Esophagus muscularis mucosa (tissue), 4 donors: ENCODE results near the gene TMEM238. TPM values are rescaled to one million over a fixed set of nuclear protein-coding genes. Genes with fewer than 3 reads are reported as not detected.
A peak's percentile ranks its signal among the peaks of the same experiment; 100 is the strongest.
"Not testable (repeated sequence)": the region's sequence is repeated elsewhere in the genome, so short reads cannot be mapped to it uniquely, and the experiment has no call there.

Source experiments
- DNase-seq: peaks from one replicate; pipeline ENCODE4 v3.0.0-alpha.2; 2017; ENCODE audit errors: extremely low spot score
- H3K27ac ChIP-seq, 4 donors: fragments of 200-600 bp; sonication (generic); replicated peaks in 1 of 4; 1 replicate in 3 of 4; 2 replicates in 1 of 4; pipeline ENCODE4 v1.5.1; 2016 to 2019; ENCODE audit warnings: mild to moderate bottlenecking in 1 of 4
- H3K27me3 ChIP-seq, 4 donors: fragments of 200-600 bp; sonication (generic); one replicate each; pipeline versions ENCODE4 v1.5.1 to v1.6.0; 2016 to 2019
- H3K36me3 ChIP-seq, 4 donors: fragments of 200-600 bp; sonication (generic); one replicate each; pipeline ENCODE4 v1.5.1; 2016 to 2019
- H3K4me1 ChIP-seq, 4 donors: fragments of 200-600 bp; sonication (generic); one replicate each; pipeline ENCODE4 v1.5.1; 2016 to 2019
- H3K4me3 ChIP-seq, 4 donors: fragments of 200-600 bp; sonication (generic); 1 replicate in 2 of 4; 2 replicates in 2 of 4; pipeline ENCODE4 v1.5.1; 2016 to 2019; ENCODE audit warnings: mild to moderate bottlenecking in 4 of 4, moderate library complexity in 1 of 4
- H3K9me3 ChIP-seq, 4 donors: fragments of 200-600 bp; sonication (generic); 1 replicate in 3 of 4; 2 replicates in 1 of 4; pipeline ENCODE4 v1.5.1; 2016 to 2019
- EP300 ChIP-seq: sonication (generic); formaldehyde crosslinking; IDR thresholded peaks from one replicate; pipeline ENCODE4 v1.6.1; 2017; ENCODE audit warnings: antibody characterized with exemption
- POLR2A ChIP-seq: fragments of 450-650 bp; IDR thresholded peaks from one replicate; pipeline ENCODE4 v1.6.1; 2017; ENCODE audit warnings: antibody characterized with exemption, moderate library complexity, mild to moderate bottlenecking, low read depth
- POLR2AphosphoS5 ChIP-seq, 2 donors: sonication (generic); formaldehyde crosslinking; IDR thresholded peaks; one replicate each; pipeline ENCODE4 v1.6.1; 2017; ENCODE audit warnings: antibody characterized with exemption in 2 of 2
- WGBS: methylation state at CpG from one replicate; pipeline ENCODE4 v1.1.5; 2018; 5-methylcytosine and 5-hydroxymethylcytosine counted together
- intact Hi-C: fragments of 100-400 bp; cut with DNase I; formaldehyde crosslinking; loops from one replicate; pipeline ENCODE4 v1.15.1; 2023
- total RNA-seq, 4 donors: library from RNA; depleted of rRNA; stranded (reverse); fragments of >200 nt; gene quantifications; one replicate each; pipeline versions ENCODE4 v1.1.0 to v1.2.1, GENCODE V29; 2016
- TF ChIP-seq, protein P1 (sequence below), 3 experiments: fragments of 200-600 bp in 2 of 3; fragments of 450-650 bp in 1 of 3; sonication (generic) in 2 of 3; IDR thresholded peaks; one replicate each; pipeline ENCODE4 v1.5.1; 2017 to 2019; ENCODE audit warnings: antibody characterized with exemption in 3 of 3, mild to moderate bottlenecking in 2 of 3, moderate library complexity in 1 of 3

Gene TMEM238
- total RNA-seq, 4 donors from 2014 or later: 0.83 to 7.5 (median 1.00) TPM

DNA sequence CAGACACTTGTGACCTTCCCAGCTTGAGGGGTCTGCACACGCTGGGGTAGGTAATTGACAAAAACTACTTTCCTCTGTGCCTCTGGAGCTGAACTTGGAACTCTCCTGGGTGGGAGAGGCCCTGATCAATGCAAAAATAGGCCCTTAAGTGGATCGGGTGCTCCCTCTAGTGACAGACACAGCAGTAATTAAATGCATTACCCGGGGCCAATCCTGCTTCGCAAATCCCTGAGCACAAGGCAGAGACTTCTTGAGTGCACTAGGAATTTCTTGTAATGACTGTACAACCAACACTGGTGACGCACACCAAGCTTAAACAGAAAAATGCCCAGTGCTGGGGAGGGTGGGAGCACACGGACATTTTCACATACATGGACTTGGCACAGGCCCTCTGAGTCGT lies 34.1 kb upstream of the TMEM238 start:
- no peak overlapping the region for H3K27ac ChIP-seq
- peaks cover 0 to 59% (median 0%) of the 10 kb centered on the region in 4 donors for H3K27me3 ChIP-seq
- no peak overlapping the region for H3K4me3 ChIP-seq
- DNase-seq: no peak
- 12% methylated on average over 5 of the region's 7 CpGs for WGBS
- intact Hi-C loops: loop anchor here (10.0 kb wide), 2 partner anchors 113 to 273 kb away; partner anchors contain the start of gene TNNT1
- no peaks in the 10 kb centered on the region for H3K36me3 ChIP-seq
- H3K4me1 ChIP-seq: no peaks in the 10 kb centered on the region
- no peaks in the 10 kb centered on the region for H3K9me3 ChIP-seq
- TF ChIP-seq, protein P1, sequence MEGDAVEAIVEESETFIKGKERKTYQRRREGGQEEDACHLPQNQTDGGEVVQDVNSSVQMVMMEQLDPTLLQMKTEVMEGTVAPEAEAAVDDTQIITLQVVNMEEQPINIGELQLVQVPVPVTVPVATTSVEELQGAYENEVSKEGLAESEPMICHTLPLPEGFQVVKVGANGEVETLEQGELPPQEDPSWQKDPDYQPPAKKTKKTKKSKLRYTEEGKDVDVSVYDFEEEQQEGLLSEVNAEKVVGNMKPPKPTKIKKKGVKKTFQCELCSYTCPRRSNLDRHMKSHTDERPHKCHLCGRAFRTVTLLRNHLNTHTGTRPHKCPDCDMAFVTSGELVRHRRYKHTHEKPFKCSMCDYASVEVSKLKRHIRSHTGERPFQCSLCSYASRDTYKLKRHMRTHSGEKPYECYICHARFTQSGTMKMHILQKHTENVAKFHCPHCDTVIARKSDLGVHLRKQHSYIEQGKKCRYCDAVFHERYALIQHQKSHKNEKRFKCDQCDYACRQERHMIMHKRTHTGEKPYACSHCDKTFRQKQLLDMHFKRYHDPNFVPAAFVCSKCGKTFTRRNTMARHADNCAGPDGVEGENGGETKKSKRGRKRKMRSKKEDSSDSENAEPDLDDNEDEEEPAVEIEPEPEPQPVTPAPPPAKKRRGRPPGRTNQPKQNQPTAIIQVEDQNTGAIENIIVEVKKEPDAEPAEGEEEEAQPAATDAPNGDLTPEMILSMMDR (IDR thresholded peaks at IDR 0.05): peak; percentile 53 to 65 (median 61)
- TF ChIP-seq POLR2A (no peak), POLR2AphosphoS5 (IDR thresholded peaks at IDR 0.05) (no peak), EP300 (no peak)

DNA sequence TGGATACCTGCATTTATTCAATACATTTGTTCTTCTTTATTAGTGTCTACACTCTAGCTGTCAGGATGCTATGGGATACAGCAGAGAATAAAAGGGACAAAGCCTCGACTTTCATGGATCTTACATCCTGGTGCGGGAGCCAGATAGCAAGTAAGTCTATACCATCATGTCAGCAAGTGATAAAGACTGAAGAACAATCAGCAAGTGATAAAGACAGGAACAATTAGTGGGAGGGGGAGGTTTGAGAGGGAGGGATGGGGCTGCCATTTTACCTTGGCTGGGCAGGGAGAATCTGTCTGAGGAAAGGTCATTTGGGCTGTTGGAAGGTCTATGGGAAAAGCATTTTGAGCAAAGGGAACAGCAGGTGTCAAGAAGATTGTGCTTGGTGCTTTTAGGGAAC lies 26.1 kb upstream of the TMEM238 start:
- no peak for DNase-seq
- intact Hi-C loops: loop anchor here (10.0 kb wide), 2 partner anchors 105 to 265 kb away; partner anchors contain the start of gene TNNT1
- Histone ChIP-seq H3K27ac (no peak overlapping the region), H3K36me3 (peaks cover 0 to 12% (median 9%) of the 10 kb centered on the region in 4 donors), H3K4me3 (no peak overlapping the region), H3K4me1 (peaks cover 14 to 28% (median 25%) of the 10 kb centered on the region in 4 donors), H3K9me3 (no peaks in the 10 kb centered on the region), H3K27me3 (peaks cover 0 to 9% (median 0%) of the 10 kb centered on the region in 4 donors)
- TF ChIP-seq POLR2A: no peak
- TF ChIP-seq, protein P1 (IDR thresholded peaks at IDR 0.05): no peak
- TF ChIP-seq POLR2AphosphoS5 (IDR thresholded peaks at IDR 0.05): no peak
- no peak for TF ChIP-seq EP300
- 98% methylated on average over 2 of the region's 2 CpGs for WGBS

DNA sequence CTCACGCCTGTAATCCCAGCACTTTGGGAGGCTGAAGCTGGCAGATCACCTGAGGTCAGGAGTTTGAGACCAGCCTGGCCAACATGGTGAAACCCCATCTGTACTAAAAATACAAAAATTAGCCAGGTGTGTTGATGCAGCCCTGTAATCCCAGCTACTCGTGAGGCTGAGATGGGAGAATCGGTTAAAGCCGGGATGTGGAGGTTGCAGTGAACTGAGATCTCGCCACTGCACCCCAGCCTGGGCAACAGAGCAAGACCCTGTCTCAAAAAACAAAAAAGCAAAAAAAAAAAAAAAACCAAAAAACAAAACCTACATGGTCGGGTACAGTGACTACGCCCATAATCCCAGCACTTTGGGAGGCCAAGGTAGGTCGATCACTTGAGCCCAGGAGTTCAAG lies 25.1 kb upstream of the TMEM238 start:
- DNase-seq, intact Hi-C loops, H3K9me3 ChIP-seq, H3K27me3 ChIP-seq, H3K4me3 ChIP-seq: not testable (repeated sequence)
- H3K27ac ChIP-seq: peak overlapping the region in 2 of 4 donors; percentile 97 to 99
- 96% methylated on average over 8 of the region's 8 CpGs for WGBS
- peaks cover 14 to 28% (median 25%) of the 10 kb centered on the region in 4 donors for H3K4me1 ChIP-seq
- peaks cover 0 to 22% (median 17%) of the 10 kb centered on the region in 4 donors for H3K36me3 ChIP-seq

DNA sequence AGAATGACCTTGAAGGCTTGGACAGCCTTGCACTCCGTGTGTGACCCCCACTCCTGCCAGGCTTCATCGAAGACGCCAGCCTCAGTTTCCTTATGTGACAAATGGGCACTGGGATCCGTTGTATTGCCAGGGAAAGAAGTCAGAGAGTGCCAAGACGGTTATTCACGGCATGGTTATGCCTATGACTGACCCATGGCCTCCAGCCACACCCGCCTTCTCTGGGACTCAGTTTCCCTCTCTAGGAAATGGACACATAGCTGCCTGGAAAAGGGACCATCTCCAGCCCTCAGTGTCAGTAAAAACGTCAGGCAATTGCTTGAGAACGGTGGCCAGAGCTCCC lies 24.4 kb upstream of the TMEM238 start:
- H3K27ac ChIP-seq: peak overlapping the region; percentile 97 to 99 (median 98)
- peaks cover 5 to 29% (median 24%) of the 10 kb centered on the region in 4 donors for H3K36me3 ChIP-seq
- H3K4me3 ChIP-seq: peak overlapping the region; percentile 87 to 98 (median 97)
- H3K4me1 ChIP-seq: peaks cover 14 to 28% (median 25%) of the 10 kb centered on the region in 4 donors
- no peaks in the 10 kb centered on the region for H3K27me3 ChIP-seq
- TF ChIP-seq, protein P1 (IDR thresholded peaks at IDR 0.05): no peak
- TF ChIP-seq EP300 (no peak), POLR2AphosphoS5 (IDR thresholded peaks at IDR 0.05) (no peak), POLR2A (no peak)
- intact Hi-C loops: no loop called here
- no peaks in the 10 kb centered on the region for H3K9me3 ChIP-seq
- DNase-seq: no peak
- 60% methylated on average over 7 of the region's 9 CpGs for WGBS

DNA sequence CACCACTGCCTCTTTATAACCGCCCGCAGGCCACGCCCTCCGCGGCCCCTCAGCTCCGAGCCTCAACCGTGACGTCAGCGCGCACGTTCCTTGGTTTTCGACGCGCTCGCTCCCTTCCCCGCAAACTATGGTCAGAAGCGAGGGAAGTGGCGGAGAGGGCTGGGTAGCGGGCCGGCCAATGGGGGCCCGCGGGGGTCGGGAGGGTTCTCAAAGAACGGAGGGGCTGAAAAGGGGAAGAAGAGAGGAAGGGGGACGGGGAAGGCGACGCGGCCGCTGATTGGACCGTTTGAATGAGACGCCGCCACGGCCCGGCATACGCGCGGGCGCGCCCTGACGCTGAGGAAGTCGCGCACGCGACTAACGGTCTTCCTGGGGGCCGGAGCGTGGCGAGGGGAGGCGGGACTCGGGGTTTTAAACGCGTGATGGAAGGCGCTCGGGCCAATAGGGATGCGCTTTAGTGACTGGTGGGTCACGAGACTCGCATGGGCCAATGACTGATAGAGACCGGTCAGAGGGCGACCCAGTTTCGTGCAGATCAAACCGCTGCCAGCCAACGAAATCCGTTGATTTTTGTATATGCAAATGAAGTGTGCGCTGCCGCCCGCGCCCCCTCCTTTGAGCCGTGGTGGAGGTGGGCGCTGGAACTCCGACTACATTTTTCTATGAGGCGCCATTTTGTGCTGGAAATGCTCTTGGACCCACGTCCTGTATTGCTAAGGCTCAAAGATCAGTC lies 23.9 kb upstream of the TMEM238 start:
- Histone ChIP-seq H3K27ac (peak overlapping the region; percentile 97 to 99 (median 98)), H3K4me3 (peak overlapping the region; percentile 87 to 98 (median 97)), H3K4me1 (peaks cover 14 to 28% (median 25%) of the 10 kb centered on the region in 4 donors), H3K9me3 (no peaks in the 10 kb centered on the region), H3K36me3 (peaks cover 10 to 34% (median 29%) of the 10 kb centered on the region in 4 donors), H3K27me3 (no peaks in the 10 kb centered on the region)
- intact Hi-C loops: no loop called here
- TF ChIP-seq EP300 (no peak), POLR2AphosphoS5 (IDR thresholded peaks at IDR 0.05) (peak in 1 of 2 donors; percentile 92)
- TF ChIP-seq, protein P1 (IDR thresholded peaks at IDR 0.05): no peak
- DNase-seq: peak; percentile 100
- 0% methylated on average over 31 of the region's 72 CpGs for WGBS
